Caco-2 (cell line): Measurements from ENCODE around the gene PGC. TPM values are rescaled to one million over a fixed set of nuclear protein-coding genes. Genes with fewer than 3 reads are reported as not detected.

Experiments used
- BruUV-seq: library from RNA; stranded (reverse); fragments of 400-500 nt; replicated peaks from 2 replicates; lab custom pipeline; 2021; lab: Mats Ljungman, UMichigan
- CTCF ChIA-PET: fragments of 300-600 bp; sonication (Branson Sonifier 250); formaldehyde crosslinking; loops from one replicate; lab custom pipeline; 2022; ENCODE audit warnings: antibody characterized with exemption; lab: Charles Lee
- POLR2A ChIA-PET: fragments of 300-600 bp; sonication (Branson Sonifier 250); formaldehyde crosslinking; loops from one replicate; lab custom pipeline; 2022; ENCODE audit warnings: antibody characterized with exemption; lab: Charles Lee
- DNase-seq, 2 experiments: peaks; one replicate each; pipeline versions ENCODE4 v3.0.0 to v3.0.0-alpha.2; 2020 to 2022
- H3K27me3 ChIP-seq: replicated peaks from 2 replicates; pipeline ENCODE4 v1.6.0; 2011; ENCODE audit warnings: low read length; ENCODE audit not compliant: control insufficient read depth, insufficient read depth
- H3K36me3 ChIP-seq: 2 replicates; pipeline ENCODE4 v1.5.1; 2011; ENCODE audit warnings: low read length; ENCODE audit not compliant: control insufficient read depth, insufficient read depth
- H3K4me1 ChIP-seq: fragments of 250-450 bp; sonication (Bioruptor Pico); 2 replicates; pipeline ENCODE4 v1.5.1; 2020; ENCODE audit warnings: mild to moderate bottlenecking
- H3K4me3 ChIP-seq: 2 replicates; pipeline ENCODE4 v1.5.1; 2011; ENCODE audit warnings: low read depth, mild to moderate bottlenecking, control low read depth, low read length
- H3K9me3 ChIP-seq: fragments of 250-450 bp; sonication (Bioruptor Pico); 2 replicates; pipeline ENCODE4 v1.5.1; 2020; ENCODE audit warnings: mild to moderate bottlenecking, moderate library complexity
- H3K27ac Mint-ChIP-seq: one replicate; pipeline ENCODE4 v1.8.0; 2022; ENCODE audit warnings: mixed read lengths; ENCODE audit not compliant: unreplicated experiment
- H3K27me3 Mint-ChIP-seq: one replicate; pipeline ENCODE4 v1.8.0; 2022; ENCODE audit warnings: mixed read lengths; ENCODE audit not compliant: insufficient read depth, unreplicated experiment
- H3K36me3 Mint-ChIP-seq: one replicate; pipeline ENCODE4 v1.8.0; 2022; ENCODE audit warnings: mild to moderate bottlenecking, mixed read lengths; ENCODE audit not compliant: insufficient read depth, unreplicated experiment
- H3K4me1 Mint-ChIP-seq: one replicate; pipeline ENCODE4 v1.8.0; 2022; ENCODE audit warnings: low read depth, mixed read lengths; ENCODE audit not compliant: unreplicated experiment
- H3K4me3 Mint-ChIP-seq: one replicate; pipeline ENCODE4 v1.8.0; 2022; ENCODE audit warnings: mild to moderate bottlenecking, moderate library complexity, mixed read lengths; ENCODE audit not compliant: unreplicated experiment
- H3K9me3 Mint-ChIP-seq: one replicate; pipeline ENCODE4 v1.8.0; 2022; ENCODE audit warnings: mixed read lengths; ENCODE audit not compliant: unreplicated experiment
- CTCF ChIP-seq, 2 experiments: fragments of 200-600 bp in 1 of 2; IDR thresholded peaks; 1 replicate in 1 of 2; 2 replicates in 1 of 2; pipeline versions ENCODE4 v1.5.1 to v1.8.0; 2011 to 2022; ENCODE audit warnings: antibody characterized with exemption in 1 of 2, control low read depth in 1 of 2, inconsistent platforms in 1 of 2, low read depth in 1 of 2, low read length in 1 of 2, mild to moderate bottlenecking in 1 of 2, moderate library complexity in 1 of 2; ENCODE audit not compliant: insufficient read depth in 1 of 2, severe bottlenecking in 1 of 2, unreplicated experiment in 1 of 2
- intact Hi-C: fragments of 100-400 bp; cut with micrococcal nuclease; formaldehyde crosslinking; loops from one replicate; pipeline ENCODE4 v1.10.0; 2022; ENCODE audit not compliant: unreplicated experiment
- total RNA-seq: library from RNA; stranded (reverse); gene quantifications from 2 replicates; pipeline ENCODE4 v1.2.3, GENCODE V29; 2022

The PGC gene
- total RNA-seq, 1 experiment from 2014 or later: 12.2 TPM

- Histone ChIP-seq H3K4me1 (peaks cover 30% of the 10 kb centered on the region), H3K4me3 (peak overlapping the region; percentile 62), H3K9me3 (no peaks in the 10 kb centered on the region), H3K27me3 (no peaks in the 10 kb centered on the region), H3K36me3 (no peaks in the 10 kb centered on the region)
- Mint-ChIP-seq H3K27me3 (no peaks in the 10 kb centered on the region), H3K4me3 (peak overlapping the region; percentile 75), H3K9me3 (no peaks in the 10 kb centered on the region), H3K27ac (no peak overlapping the region), H3K4me1 (peaks cover 15% of the 10 kb centered on the region), H3K36me3 (no peaks in the 10 kb centered on the region)
- intact Hi-C loops: loop anchor here (1.0 to 2.0 kb wide), 2 partner anchors 41 to 310 kb away; no protein-coding TSS in a partner anchor
- no TSS peak for BruUV-seq
- TF ChIP-seq CTCF (IDR thresholded peaks at IDR 0.05; ENCODE audit: insufficient read depth in 1 of 2, low read depth in 1 of 2, low read length in 1 of 2, severe bottlenecking in 1 of 2, unreplicated experiment in 1 of 2): no peak
- ChIA-PET POLR2A (interaction anchor here (0.6 to 1.9 kb wide), 3 partner anchors 50 to 1011 kb away, joined by 3 to 9 read pairs (median 7); partner anchors contain the start of gene TOMM6), CTCF (interaction anchor here (0.6 to 3.2 kb wide), 8 partner anchors 13 to 429 kb away, joined by 4 to 23 read pairs (median 5); partner anchors contain the start of gene TOMM6)
- peak; percentile 72 to 77 for DNase-seq
These were observed 12.4 kb downstream of the PGC start for GRCh38 chr6:41734666-41735426.

GRCh38 chr6:41733707-41734665, 13.2 kb downstream of the PGC start:
- peak overlapping the region; percentile 32 for H3K27ac Mint-ChIP-seq
- no peak for TF ChIP-seq CTCF (IDR thresholded peaks at IDR 0.05; ENCODE audit: insufficient read depth in 1 of 2, low read depth in 1 of 2, low read length in 1 of 2, severe bottlenecking in 1 of 2, unreplicated experiment in 1 of 2)
- no peaks in the 10 kb centered on the region for H3K36me3 ChIP-seq
- intact Hi-C loops: loop anchor here (2.0 kb wide), 1 partner anchor 311 kb away; no protein-coding TSS in a partner anchor
- H3K4me3 Mint-ChIP-seq: peak overlapping the region; percentile 75
- H3K4me3 ChIP-seq: peak overlapping the region; percentile 62
- no peaks in the 10 kb centered on the region for H3K27me3 ChIP-seq
- H3K4me1 Mint-ChIP-seq: peaks cover 10% of the 10 kb centered on the region
- CTCF ChIA-PET: interaction anchor here (0.6 to 3.2 kb wide), 12 partner anchors 12 to 428 kb away, joined by 3 to 23 read pairs (median 4); partner anchors contain the start of genes FRS3 and TOMM6
- H3K36me3 Mint-ChIP-seq: no peaks in the 10 kb centered on the region
- POLR2A ChIA-PET: interaction anchor here (0.5 to 1.9 kb wide), 6 partner anchors 45 to 838 kb away, joined by 3 to 10 read pairs (median 8); partner anchors contain the start of gene TOMM6
- no peaks in the 10 kb centered on the region for H3K27me3 Mint-ChIP-seq
- H3K9me3 ChIP-seq: no peaks in the 10 kb centered on the region
- no TSS peak for BruUV-seq
- DNase-seq: peak; percentile 57 to 67
- no peaks in the 10 kb centered on the region for H3K9me3 Mint-ChIP-seq
- peaks cover 21% of the 10 kb centered on the region for H3K4me1 ChIP-seq
